ELR (cell line): Measurements from ENCODE around the gene PKP4.
A peak's percentile ranks its signal among the peaks of the same experiment; 100 is the strongest.

ENCODE experiments used
- DNase-seq: peaks from one replicate; pipeline ENCODE4 v3.0.0-alpha.2; 2015; ENCODE audit warnings: low read depth

Gene PKP4

GRCh38 chr2:158718851-158719250 is 262.1 kb downstream of the PKP4 start:
- no peak for DNase-seq

GRCh38 chr2:158719403-158719802 is 262.7 kb downstream of the PKP4 start:
- DNase-seq: no peak

- no peak for DNase-seq
These were observed 265.7 kb downstream of the PKP4 start for GRCh38 chr2:158722266-158723105.

GRCh38 chr2:158723181-158723838 is 266.6 kb downstream of the PKP4 start:
- DNase-seq: no peak

GRCh38 chr2:158723921-158724802 is 267.4 kb downstream of the PKP4 start:
- peak; percentile 56 for DNase-seq

- peak; percentile 49 for DNase-seq
These were observed 268.1 kb downstream of the PKP4 start for GRCh38 chr2:158724803-158725381.

GRCh38 chr2:158725441-158725891 is 268.7 kb downstream of the PKP4 start:
- no peak for DNase-seq

- DNase-seq: no peak
These were observed 270.3 kb downstream of the PKP4 start for GRCh38 chr2:158726911-158727592.

GRCh38 chr2:158728422-158728821 is 271.7 kb downstream of the PKP4 start:
- no peak for DNase-seq

- no peak for DNase-seq
These were observed 272.7 kb downstream of the PKP4 start for GRCh38 chr2:158729451-158729850.

GRCh38 chr2:158729873-158730620 is 273.3 kb downstream of the PKP4 start:
- DNase-seq: no peak

- DNase-seq: no peak
These were observed 273.9 kb downstream of the PKP4 start for GRCh38 chr2:158730621-158731140.

- no peak for DNase-seq
These were observed 274.6 kb downstream of the PKP4 start for GRCh38 chr2:158731386-158731785.
